HCT116 (cell line): ENCODE results near the gene ADGRG7. TPM values are rescaled to one million over a fixed set of nuclear protein-coding genes. Genes with fewer than 3 reads are reported as not detected.

Experiments used
- ATAC-seq: fragments of 200-7000 bp; cut with Tn5 transposase; 2 replicates; pipeline ENCODE4 v1.9.1; 2020; ENCODE audit warnings: mild to moderate bottlenecking, moderate library complexity
- BruUV-seq: library from RNA; stranded (reverse); fragments of 400-500 nt; replicated peaks from 2 replicates; lab custom pipeline; 2021; lab: Mats Ljungman, UMichigan
- CTCF ChIA-PET: fragments of 300-600 bp; sonication (Branson Sonifier 250); formaldehyde crosslinking; loops from one replicate; lab custom pipeline; 2021; ENCODE audit warnings: antibody characterized with exemption; lab: Charles Lee
- POLR2A ChIA-PET: fragments of 300-600, 350-600 bp; sonication (Branson Sonifier 250); formaldehyde crosslinking; loops from one replicate; lab custom pipeline; 2021; ENCODE audit warnings: antibody characterized with exemption; lab: Charles Lee
- RAD21 ChIA-PET, 2 experiments: fragments of 300-600 bp; sonication (Branson Sonifier 250); formaldehyde crosslinking; loops; one replicate each; lab custom pipeline; 2023; ENCODE audit warnings: low total read pairs in 2 of 2; ENCODE audit not compliant: uncharacterized antibody in 2 of 2, unreplicated experiment in 2 of 2, low non-redundant PET in 1 of 2; lab: Charles Lee
- DNase-seq: peaks from one replicate; pipeline ENCODE4 v3.0.0-alpha.2; 2010; ENCODE audit warnings: low read depth, low spot score
- H2AFZ ChIP-seq: fragments of 200-600 bp; shearing (Covaris generic), sonication (generic); 2 replicates; pipeline ENCODE4 v1.6.1; 2017; ENCODE audit warnings: low read depth, mixed run types, mixed read lengths, antibody characterized with exemption, low read length; ENCODE audit not compliant: poor library complexity, severe bottlenecking
- H3K27ac ChIP-seq: 2 replicates; pipeline ENCODE4 v1.5.1; 2012; ENCODE audit warnings: low read depth, low read length
- H3K27me3 ChIP-seq: fragments of 200-600 bp; sonication (generic); 2 replicates; pipeline ENCODE4 v1.6.1; 2016; ENCODE audit warnings: mixed run types, low read length, mixed read lengths; ENCODE audit not compliant: insufficient read depth
- H3K36me3 ChIP-seq, 2 experiments: fragments of 200-500 bp in 1 of 2; fragments of 200-600 bp in 1 of 2; sonication (Bioruptor generic) in 1 of 2; sonication (generic) in 1 of 2; 2 replicates each; pipeline versions ENCODE4 v1.5.1 to v1.6.1; 2014 to 2016; ENCODE audit warnings: low read length in 2 of 2, inconsistent platforms in 1 of 2, mixed read lengths in 1 of 2, mixed run types in 1 of 2; ENCODE audit not compliant: insufficient read depth in 2 of 2, control insufficient read depth in 1 of 2
- H3K4me1 ChIP-seq, 2 experiments: fragments of 200-600 bp in 1 of 2; sonication (generic) in 1 of 2; 2 replicates each; pipeline versions ENCODE4 v1.5.1 to v1.6.1; 2012 to 2017; ENCODE audit warnings: low read length in 2 of 2, inconsistent platforms in 1 of 2, mild to moderate bottlenecking in 1 of 2, mixed read lengths in 1 of 2, mixed run types in 1 of 2, moderate library complexity in 1 of 2; ENCODE audit not compliant: insufficient read depth in 2 of 2, control insufficient read depth in 1 of 2
- H3K4me2 ChIP-seq: fragments of 200-600 bp; sonication (generic); 2 replicates; pipeline ENCODE4 v1.6.1; 2017; ENCODE audit warnings: mixed run types, low read length, mixed read lengths
- H3K4me3 ChIP-seq, 2 experiments: fragments of 200-600 bp in 1 of 2; sonication (generic) in 1 of 2; replicated peaks in 1 of 2; 2 replicates each; pipeline ENCODE4 v1.5.1; 2011 to 2016; ENCODE audit warnings: low read length in 2 of 2, control low read depth in 1 of 2, low read depth in 1 of 2, mild to moderate bottlenecking in 1 of 2, mixed read lengths in 1 of 2, mixed run types in 1 of 2
- H3K79me2 ChIP-seq: fragments of 200-600 bp; sonication (generic); 2 replicates; pipeline ENCODE4 v1.6.1; 2017; ENCODE audit warnings: mild to moderate bottlenecking, mixed run types, low read length, moderate library complexity, mixed read lengths; ENCODE audit not compliant: insufficient read depth
- H3K9ac ChIP-seq: fragments of 200-600 bp; sonication (generic); 2 replicates; pipeline ENCODE4 v1.6.1; 2016; ENCODE audit warnings: low read length, mixed read lengths
- H3K9me2 ChIP-seq: fragments of 200-600 bp; sonication (generic), shearing (Covaris generic); 2 replicates; pipeline ENCODE4 v1.6.1; 2017; ENCODE audit warnings: mixed run types, mild to moderate bottlenecking, moderate library complexity; ENCODE audit not compliant: insufficient read depth
- H3K9me3 ChIP-seq, 2 experiments: fragments of 200-500 bp in 1 of 2; fragments of 200-600 bp in 1 of 2; sonication (Bioruptor generic) in 1 of 2; sonication (generic) in 1 of 2; 2 replicates each; pipeline ENCODE4 v1.6.1; 2014 to 2017; ENCODE audit warnings: low read length in 2 of 2, mixed read lengths in 2 of 2, inconsistent platforms in 1 of 2, low read depth in 1 of 2, mild to moderate bottlenecking in 1 of 2, mixed run types in 1 of 2, moderate library complexity in 1 of 2; ENCODE audit not compliant: control insufficient read depth in 1 of 2, insufficient read depth in 1 of 2
- H4K20me1 ChIP-seq: fragments of 200-600 bp; sonication (generic), shearing (Covaris generic); 2 replicates; pipeline ENCODE4 v1.6.1; 2017; ENCODE audit warnings: mixed run types, mild to moderate bottlenecking, moderate library complexity; ENCODE audit not compliant: insufficient read depth
- ATF3 ChIP-seq: IDR thresholded peaks from 2 replicates; pipeline ENCODE4 v1.6.1; 2012
- CEBPB ChIP-seq: IDR thresholded peaks from 2 replicates; pipeline ENCODE4 v1.6.1; 2012; ENCODE audit warnings: low read depth
- EGR1 ChIP-seq: IDR thresholded peaks from 2 replicates; pipeline ENCODE4 v1.6.1; 2012; ENCODE audit warnings: low read depth
- EZH2phosphoT487 ChIP-seq: fragments of 200-600 bp; IDR thresholded peaks from 2 replicates; pipeline ENCODE4 v1.6.1; 2018; ENCODE audit warnings: antibody characterized with exemption, borderline replicate concordance
- MAX ChIP-seq: IDR thresholded peaks from 2 replicates; pipeline ENCODE4 v1.6.1; 2012
- REST ChIP-seq: IDR thresholded peaks from 2 replicates; pipeline ENCODE4 v1.6.1; 2012; ENCODE audit warnings: low read depth
- SP1 ChIP-seq: IDR thresholded peaks from 2 replicates; pipeline ENCODE4 v1.6.1; 2012; ENCODE audit warnings: low read depth
- TCF7L2 ChIP-seq: IDR thresholded peaks from 2 replicates; pipeline ENCODE4 v1.7.0; 2011; ENCODE audit warnings: borderline replicate concordance, inconsistent platforms; ENCODE audit not compliant: insufficient read depth, insufficient read length; ENCODE audit errors: extremely low read depth
- ZBTB33 ChIP-seq: IDR thresholded peaks from 2 replicates; pipeline ENCODE4 v1.6.1; 2011; ENCODE audit warnings: mild to moderate bottlenecking, low read length, moderate library complexity; ENCODE audit not compliant: insufficient replicate concordance; ENCODE audit errors: extremely low read depth
- ZFX ChIP-seq: fragments of 450-650 bp; IDR thresholded peaks from 2 replicates; pipeline ENCODE4 v1.6.1; 2017
- ZNF274 ChIP-seq: fragments of 200-500 bp; sonication (Bioruptor generic); IDR thresholded peaks from 2 replicates; pipeline ENCODE4 v1.6.1; 2014; ENCODE audit warnings: mild to moderate bottlenecking, low read depth, low read length, inconsistent platforms
- intact Hi-C: fragments of 100-400 bp; cut with micrococcal nuclease; formaldehyde crosslinking; loops from 2 replicates; pipeline ENCODE4 v1.10.0; 2022
- total RNA-seq: library from RNA; stranded (reverse); gene quantifications from one replicate; pipeline ENCODE4 v1.2.1, GENCODE V29; 2021; ENCODE audit not compliant: unreplicated experiment

The ADGRG7 gene
- total RNA-seq, 1 experiment from 2014 or later, result not detected

GRCh38 chr3:100719136-100719535, 109.7 kb downstream of the ADGRG7 start:
- ChIA-PET POLR2A (no interaction called here), RAD21 (no interaction called here), CTCF (no interaction called here)
- Histone ChIP-seq H2AFZ (no peak overlapping the region), H3K9ac (no peak overlapping the region), H3K9me2 (no peaks in the 10 kb centered on the region), H3K4me1 (no peaks in the 10 kb centered on the region), H3K36me3 (peaks cover 38 to 44% of the 10 kb centered on the region in 2 experiments), H3K27ac (no peak overlapping the region), H3K4me3 (no peak overlapping the region), H3K9me3 (no peaks in the 10 kb centered on the region), H3K4me2 (no peak overlapping the region)
- intact Hi-C loops, result loop anchor here (10.0 kb wide), 1 partner anchor 404 kb away; no protein-coding TSS in a partner anchor
- no peak for DNase-seq
- no TSS peak for BruUV-seq
- TF ChIP-seq TCF7L2 (no peak), ATF3 (no peak), ZNF274 (no peak), CEBPB (no peak), REST (no peak), EGR1 (no peak), ZFX (no peak), SP1 (no peak), ZBTB33 (no peak), EZH2phosphoT487 (no peak), MAX (no peak)
- TF ChIP-seq, all 23 proteins: peak for 0
- Histone ChIP-seq H4K20me1 (peaks cover 45% of the 10 kb centered on the region; the same call in 1 of the 2 replicates), H3K79me2 (peaks cover 100% of the 10 kb centered on the region), H3K27me3 (no peaks in the 10 kb centered on the region)
- no peak for ATAC-seq
